HepG2 (cell line): ENCODE measurements around the gene TGIF1. TPM values are rescaled to one million over a fixed set of nuclear protein-coding genes. Genes with fewer than 3 reads are reported as not detected.
"Not testable (repeated sequence)": the region's sequence is repeated elsewhere in the genome, so short reads cannot be mapped to it uniquely, and the experiment has no call there.

Source experiments
- ATAC-seq: fragments of 200-7000 bp; cut with Tn5 transposase; 3 replicates; pipeline ENCODE4 v1.9.1; 2020; ENCODE audit warnings: mild to moderate bottlenecking, moderate library complexity
- BruUV-seq: library from RNA; stranded (reverse); fragments of 400-500 nt; replicated peaks from 2 replicates; lab custom pipeline; 2021; lab: Mats Ljungman, UMichigan
- CTCF ChIA-PET: fragments of 300-600 bp; formaldehyde crosslinking; extraction: SDS; loops from one replicate; lab custom pipeline; 2021; ENCODE audit warnings: low total read pairs, inconsistent platforms, low intra/inter-chr PET ratio; lab: Yijun Ruan, JAX
- POLR2A ChIA-PET: fragments of 350-600 bp; sonication (Branson Sonifier 250); formaldehyde crosslinking; loops from one replicate; lab custom pipeline; 2020; ENCODE audit warnings: antibody characterized with exemption, inconsistent platforms; lab: Yijun Ruan, JAX
- DNase-seq: peaks from one replicate; pipeline ENCODE4 v3.0.0-alpha.2; 2015; ENCODE audit warnings: low spot score
- FAIRE-seq: peaks from 3 replicates; lab custom pipeline; 2011; peaks lifted over from hg19 to GRCh38; lab: Jason Lieb, UNC
- H2AFZ ChIP-seq: one replicate; pipeline ENCODE4 v1.6.1; 2011; ENCODE audit warnings: low read length, inconsistent platforms
- H3K27ac ChIP-seq: fragments of 300-600 bp; 3 replicates; pipeline ENCODE4 v1.8.0; 2011; ENCODE audit warnings: mixed run types, mild to moderate bottlenecking, mixed read lengths, low read length, inconsistent platforms; ENCODE audit not compliant: insufficient read depth; ENCODE audit errors: extremely low read length
- H3K27me3 ChIP-seq, 2 experiments: fragments of 200-600 bp in 1 of 2; 2 replicates in 1 of 2; 3 replicates in 1 of 2; pipeline versions ENCODE4 v1.6.0 to v1.8.0; 2011; ENCODE audit warnings: low read length in 2 of 2, mild to moderate bottlenecking in 2 of 2, moderate library complexity in 2 of 2, inconsistent platforms in 1 of 2; ENCODE audit not compliant: insufficient read depth in 2 of 2, control insufficient read depth in 1 of 2
- H3K36me3 ChIP-seq, 2 experiments: fragments of 200-600 bp in 1 of 2; replicated peaks in 1 of 2; 2 replicates in 1 of 2; 3 replicates in 1 of 2; pipeline versions ENCODE4 v1.5.1 to v1.8.0; 2011; ENCODE audit warnings: low read length in 2 of 2, inconsistent platforms in 1 of 2; ENCODE audit not compliant: insufficient read depth in 2 of 2, control insufficient read depth in 1 of 2
- H3K4me1 ChIP-seq: 2 replicates; pipeline ENCODE4 v1.5.1; 2012; ENCODE audit warnings: low read length, inconsistent platforms; ENCODE audit not compliant: insufficient read depth
- H3K4me2 ChIP-seq: 2 replicates; pipeline ENCODE4 v1.6.0; 2011; ENCODE audit warnings: low read depth, low read length, inconsistent platforms
- H3K4me3 ChIP-seq, 3 experiments: fragments of 200-600 bp in 1 of 3; sonication (generic), shearing (Covaris generic) in 1 of 3; replicated peaks in 1 of 3; 2 replicates each; pipeline ENCODE4 v1.5.1; 2011 to 2016; ENCODE audit warnings: low read length in 3 of 3, inconsistent platforms in 2 of 3, low read depth in 2 of 3, mild to moderate bottlenecking in 2 of 3, control low read depth in 1 of 3, mixed read lengths in 1 of 3; ENCODE audit not compliant: insufficient read depth in 1 of 3
- H3K79me2 ChIP-seq: one replicate; pipeline ENCODE4 v1.6.1; 2011; ENCODE audit warnings: low read length, inconsistent platforms; ENCODE audit not compliant: insufficient read depth
- H3K9ac ChIP-seq: 2 replicates; pipeline ENCODE4 v1.6.0; 2011; ENCODE audit warnings: mild to moderate bottlenecking, low read depth, low read length, inconsistent platforms; ENCODE audit not compliant: insufficient read depth
- H3K9me3 ChIP-seq: 2 replicates; pipeline ENCODE4 v1.5.1; 2012; ENCODE audit warnings: mild to moderate bottlenecking, low read length
- H4K20me1 ChIP-seq: 2 replicates; pipeline ENCODE4 v1.6.0; 2011; ENCODE audit warnings: inconsistent platforms, mild to moderate bottlenecking, low read length, moderate library complexity; ENCODE audit not compliant: insufficient read depth
- HNF4A ChIP-seq: sonication (generic); formaldehyde crosslinking; IDR thresholded peaks from 2 replicates; pipeline ENCODE4 v1.4.0; 2020; ENCODE audit warnings: missing genetic modification reagents
- ZFP90 ChIP-seq: sonication (generic); formaldehyde crosslinking; IDR thresholded peaks from 2 replicates; pipeline ENCODE4 v1.8.0; 2022; ENCODE audit warnings: missing genetic modification reagents, mild to moderate bottlenecking, inconsistent platforms, borderline replicate concordance
- ZNF121 ChIP-seq: sonication (generic); formaldehyde crosslinking; IDR thresholded peaks from 2 replicates; pipeline ENCODE4 v1.5.0; 2020; ENCODE audit warnings: mild to moderate bottlenecking, missing genetic modification reagents
- ZNF660 ChIP-seq: sonication (generic); formaldehyde crosslinking; IDR thresholded peaks from 2 replicates; pipeline ENCODE4 v1.5.1; 2020; ENCODE audit warnings: mild to moderate bottlenecking, low read depth, missing genetic modification reagents, borderline replicate concordance
- WGBS: methylation state at CpG from one replicate; pipeline ENCODE4 v1.1.6; 2017; ENCODE audit warnings: low lambda C conversion rate; 5-methylcytosine and 5-hydroxymethylcytosine counted together
- in situ Hi-C: cut with HindIII; loops from 2 replicates; pipeline ENCODE4 v1.10.0; 2017; ENCODE audit warnings: low pct_unique_long_range_greater_than_20kb; ENCODE audit not compliant: extremely low pct_ligation_motif_present
- intact Hi-C: fragments of 100-400 bp; cut with micrococcal nuclease; formaldehyde crosslinking; loops from one replicate; pipeline ENCODE4 v1.10.0; 2022; ENCODE audit not compliant: unreplicated experiment
- polyA plus RNA-seq, 8 experiments: library from polyadenylated mRNA; depleted of rRNA in 3 of 8; stranded (reverse) in 7 of 8; unstranded in 1 of 8; fragments of >200 nt; fragmentation: Illumina TruSeq in 4 of 8; extraction: Trizol in 4 of 8; gene quantifications; 2 replicates each; pipeline versions ENCODE4 v1.2.1 to v1.2.3, GENCODE V29; 2011 to 2016; ENCODE audit warnings: low read depth in 4 of 8, missing spikeins in 1 of 8, mixed read lengths in 1 of 8; ENCODE audit not compliant: insufficient read depth in 1 of 8
- total RNA-seq, 5 experiments: library from RNA; depleted of rRNA; stranded (reverse); fragments of >200 nt; fragmentation: Illumina TruSeq; extraction: Trizol; gene quantifications; 2 replicates each; pipeline ENCODE4 v1.2.3, GENCODE V29; 2016; ENCODE audit warnings: low read depth in 1 of 5

Gene TGIF1
- total and polyA plus RNA-seq, 2 of the 13 experiments (the other 11 are each of a cell fraction or from before 2014, with no cell fraction given): 50.0 to 76.1 TPM

- H2AFZ ChIP-seq, BruUV-seq, FAIRE-seq, DNase-seq, CTCF ChIA-PET, intact Hi-C loops, H3K4me2 ChIP-seq, H3K79me2 ChIP-seq, H3K9ac ChIP-seq, POLR2A ChIA-PET, H3K9me3 ChIP-seq, ATAC-seq, H4K20me1 ChIP-seq, H3K27me3 ChIP-seq, H3K27ac ChIP-seq, H3K36me3 ChIP-seq, H3K4me3 ChIP-seq: not testable (repeated sequence)
- peaks cover 17% of the 10 kb centered on the region for H3K4me1 ChIP-seq
- in situ Hi-C loops: loop anchor here (25.0 kb wide), 1 partner anchor 410 kb away; no protein-coding TSS in a partner anchor
- 43% methylated on average over 3 of the region's 3 CpGs for WGBS
- peak; percentile 69; the same call in 1 of the 2 replicates for TF ChIP-seq ZNF121 (CRISPR knock-in tag)
These were observed 22.1 kb downstream of the TGIF1 start for GRCh38 chr18:3472121-3472520.

- Histone ChIP-seq H3K36me3 (no peaks in the 10 kb centered on the region), H3K4me3 (no peak overlapping the region), H3K4me2 (no peak overlapping the region), H3K4me1 (peaks cover 16% of the 10 kb centered on the region), H3K9ac (no peak overlapping the region), H3K27me3 (no peaks in the 10 kb centered on the region; a peak in 1 of 5 replicates), H3K27ac (no peak overlapping the region), H3K79me2 (no peaks in the 10 kb centered on the region), H2AFZ (no peak overlapping the region), H4K20me1 (no peaks in the 10 kb centered on the region), H3K9me3 (no peaks in the 10 kb centered on the region)
- ATAC-seq: no peak
- DNase-seq: no peak
- no TSS peak for BruUV-seq
- WGBS: 66% methylated on average over 18 of the region's 18 CpGs
- no peak for TF ChIP-seq ZNF660 (CRISPR knock-in tag)
- no peak for TF ChIP-seq HNF4A (CRISPR knock-in tag)
- TF ChIP-seq ZFP90: no peak
- ChIA-PET POLR2A (no interaction called here), CTCF (no interaction called here)
- intact Hi-C loops: no loop called here
- in situ Hi-C loops: loop anchor here (25.0 kb wide), 1 partner anchor 411 kb away; no protein-coding TSS in a partner anchor
- no peak for FAIRE-seq
These were observed 22.9 kb downstream of the TGIF1 start for GRCh38 chr18:3472681-3473544.
